K562 (cell line): ENCODE data around the gene ENG. TPM values are rescaled to one million over a fixed set of nuclear protein-coding genes. Genes with fewer than 3 reads are reported as not detected.

Experiments
- ATAC-seq: fragments of 200-7000 bp; cut with Tn5 transposase; 3 replicates; pipeline ENCODE4 v1.9.1; 2020; ENCODE audit warnings: moderate library complexity
- BruUV-seq: library from RNA; stranded (reverse); fragments of 400-500 nt; replicated peaks from 2 replicates; lab custom pipeline; 2021; lab: Mats Ljungman, UMichigan
- CTCF ChIA-PET: fragments of 300-600 bp; formaldehyde crosslinking; extraction: SDS; loops from one replicate; lab custom pipeline; 2021; ENCODE audit warnings: low intra/inter-chr PET ratio; lab: Yijun Ruan, JAX
- POLR2A ChIA-PET: fragments of 300-600, 350-650 bp; sonication (Branson Sonifier 250); formaldehyde crosslinking; extraction: SDS; loops from one replicate; lab custom pipeline; 2021; ENCODE audit warnings: antibody characterized with exemption, inconsistent platforms; lab: Yijun Ruan, JAX
- DNase-seq, 4 experiments: peaks; one replicate each; pipeline versions ENCODE4 v3.0.0 to v3.0.0-alpha.2; 2011 to 2018; ENCODE audit warnings: low spot score in 3 of 4, mixed read lengths in 3 of 4; ENCODE audit errors: extremely low read depth in 1 of 4
- FAIRE-seq: peaks from 2 replicates; lab custom pipeline; 2011; peaks lifted over from hg19 to GRCh38; lab: Jason Lieb, UNC
- H2AFZ ChIP-seq: 2 replicates; pipeline ENCODE4 v1.6.0; 2011; ENCODE audit warnings: low read depth, low read length, control low read depth, inconsistent platforms
- H3K27ac ChIP-seq: fragments of 200-600 bp; 3 replicates; pipeline ENCODE4 v1.8.0; 2011; ENCODE audit warnings: low read depth, mild to moderate bottlenecking, control low read depth, inconsistent platforms, low read length, moderate library complexity, mixed read lengths; ENCODE audit errors: extremely low read depth
- H3K27me3 ChIP-seq, 2 experiments: fragments of 300-600 bp in 1 of 2; 2 replicates in 1 of 2; 3 replicates in 1 of 2; pipeline versions ENCODE4 v1.6.0 to v1.8.0; 2011; ENCODE audit warnings: inconsistent platforms in 2 of 2, low read length in 2 of 2, mild to moderate bottlenecking in 1 of 2, mixed read lengths in 1 of 2, moderate library complexity in 1 of 2; ENCODE audit not compliant: control insufficient read depth in 2 of 2, insufficient read depth in 2 of 2
- H3K36me3 ChIP-seq: fragments of 300-600 bp; 3 replicates; pipeline ENCODE4 v1.8.0; 2011; ENCODE audit warnings: mild to moderate bottlenecking, low read length, inconsistent platforms; ENCODE audit not compliant: control insufficient read depth, insufficient read depth
- H3K4me1 ChIP-seq, 2 experiments: fragments of 200-600 bp in 1 of 2; replicated peaks in 1 of 2; 2 replicates in 1 of 2; 3 replicates in 1 of 2; pipeline versions ENCODE4 v1.5.1 to v1.8.0; 2011; ENCODE audit warnings: inconsistent platforms in 2 of 2, low read length in 2 of 2, mild to moderate bottlenecking in 1 of 2, mixed read lengths in 1 of 2, moderate library complexity in 1 of 2; ENCODE audit not compliant: control insufficient read depth in 2 of 2, insufficient read depth in 2 of 2
- H3K4me2 ChIP-seq: 2 replicates; pipeline ENCODE4 v1.6.1; 2011; ENCODE audit warnings: low read length, control low read depth, inconsistent platforms, mixed read lengths; ENCODE audit not compliant: insufficient read depth
- H3K4me3 ChIP-seq: fragments of 200-600 bp; sonication (generic), shearing (Covaris generic); 2 replicates; pipeline ENCODE4 v1.5.1; 2016; ENCODE audit warnings: control low read depth, inconsistent platforms
- H3K79me2 ChIP-seq: fragments of 200-600 bp; 3 replicates; pipeline ENCODE4 v1.8.0; 2011; ENCODE audit warnings: low read length, inconsistent platforms; ENCODE audit not compliant: control insufficient read depth, insufficient read depth
- H3K9ac ChIP-seq, 2 experiments: 2 replicates each; pipeline versions ENCODE4 v1.6.0 to v1.6.1; 2011; ENCODE audit warnings: low read depth in 2 of 2, low read length in 2 of 2, control low read depth in 1 of 2, inconsistent platforms in 1 of 2, mild to moderate bottlenecking in 1 of 2, mixed read lengths in 1 of 2; ENCODE audit not compliant: insufficient read depth in 1 of 2
- H3K9me1 ChIP-seq: one replicate; pipeline ENCODE4 v1.6.0; 2011; ENCODE audit warnings: inconsistent platforms, mild to moderate bottlenecking, low read length, moderate library complexity; ENCODE audit not compliant: control insufficient read depth, insufficient read depth
- H3K9me3 ChIP-seq: replicated peaks from 2 replicates; pipeline ENCODE4 v1.5.1; 2011; ENCODE audit warnings: low read depth, low read length, inconsistent platforms; ENCODE audit not compliant: control insufficient read depth, insufficient read depth
- H4K20me1 ChIP-seq: replicated peaks from 2 replicates; pipeline ENCODE4 v1.6.1; 2011; ENCODE audit warnings: low read length, inconsistent platforms, mixed read lengths; ENCODE audit not compliant: control insufficient read depth, insufficient read depth
- BCL6 ChIP-seq: fragments of 250-450 bp; sonication (Bioruptor Pico); IDR thresholded peaks from 2 replicates; pipeline ENCODE4 v1.4.0; 2020
- HCFC1 ChIP-seq: IDR thresholded peaks from 2 replicates; pipeline ENCODE4 v1.6.1; 2012; ENCODE audit warnings: low read depth, low read length, improper control_type of control experiment
- HLTF ChIP-seq: fragments of 450-650 bp; IDR thresholded peaks from 2 replicates; pipeline ENCODE4 v1.6.1; 2016
- MYNN ChIP-seq, 2 experiments: sonication (generic); formaldehyde crosslinking in 1 of 2; IDR thresholded peaks; 2 replicates each; pipeline versions ENCODE4 v1.5.0 to v1.6.1; 2016 to 2020; ENCODE audit warnings: antibody characterized with exemption in 1 of 2, missing genetic modification reagents in 1 of 2
- NFIX ChIP-seq: fragments of 250-450 bp; sonication (Bioruptor Pico); IDR thresholded peaks from 2 replicates; pipeline ENCODE4 v1.4.0; 2020; ENCODE audit warnings: low read depth, mild to moderate bottlenecking, moderate library complexity
- POLR2B ChIP-seq: fragments of 450-650 bp; IDR thresholded peaks from 2 replicates; pipeline ENCODE4 v1.6.1; 2018; ENCODE audit warnings: low read depth; ENCODE audit not compliant: partially characterized antibody
- RB1 ChIP-seq: fragments of 450-650 bp; IDR thresholded peaks from 2 replicates; pipeline ENCODE4 v1.6.1; 2017; ENCODE audit warnings: low read depth, mild to moderate bottlenecking
- TOE1 ChIP-seq, 2 experiments: fragments of 450-650 bp in 1 of 2; sonication (generic) in 1 of 2; formaldehyde crosslinking in 1 of 2; IDR thresholded peaks; 2 replicates each; pipeline versions ENCODE4 v1.7.1 to v1.8.0; 2016 to 2022; ENCODE audit warnings: borderline replicate concordance in 2 of 2, mild to moderate bottlenecking in 2 of 2, antibody characterized with exemption in 1 of 2, inconsistent platforms in 1 of 2, low read depth in 1 of 2, missing genetic modification reagents in 1 of 2, moderate library complexity in 1 of 2
- ZBTB17 ChIP-seq: fragments of 450-650 bp; formaldehyde crosslinking; IDR thresholded peaks from 2 replicates; pipeline ENCODE4 v1.4.0; 2020; ENCODE audit warnings: mild to moderate bottlenecking
- WGBS: fragments of 100-300 bp; shearing (Covaris generic); methylation state at CpG from one replicate; pipeline ENCODE4 v1.1.6; 2016; ENCODE audit warnings: low coverage, mixed read lengths; ENCODE audit not compliant: insufficient coverage; ENCODE audit errors: missing lambda C conversion rate; 5-methylcytosine and 5-hydroxymethylcytosine counted together
- in situ Hi-C: fragments of 300-500 bp; cut with MboI; formaldehyde crosslinking; loops from 4 replicates; pipeline ENCODE4 v1.15.0; 2018; ENCODE audit warnings: inconsistent platforms, mixed read lengths
- intact Hi-C: fragments of 100-400 bp; cut with micrococcal nuclease; formaldehyde crosslinking; loops from 2 replicates; pipeline ENCODE4 v1.14.2; 2022
- polyA plus RNA-seq, 8 experiments: library from polyadenylated mRNA; depleted of rRNA in 4 of 8; stranded (reverse) in 5 of 8; unstranded in 3 of 8; fragments of >200 nt; fragmentation: Nextera tagmentation in 2 of 8; fragmentation: Illumina TruSeq in 1 of 8; extraction: Ambion mirVana in 2 of 8; extraction: Trizol in 1 of 8; gene quantifications; 2 replicates each; pipeline versions ENCODE4 v1.2.1 to v1.2.3, GENCODE V29; 2011 to 2014; ENCODE audit warnings: inconsistent platforms in 1 of 8, missing spikeins in 1 of 8
- total RNA-seq, 7 experiments: library from RNA; depleted of rRNA in 6 of 7; stranded (reverse); fragments of >200 nt in 6 of 7; fragmentation: Illumina TruSeq in 2 of 7; extraction: Trizol in 2 of 7; gene quantifications; 2 replicates each; pipeline versions ENCODE4 v1.2.1 to v1.2.3, GENCODE V29; 2011 to 2021; ENCODE audit warnings: low replicate concordance in 1 of 7
- TF ChIP-seq, protein P1 (sequence below), 3 experiments: IDR thresholded peaks in 2 of 3; conservative IDR thresholded peaks in 1 of 3; 2 replicates each; pipeline ENCODE4 v1.5.1; 2011 to 2012; ENCODE audit warnings: low read length in 3 of 3, mild to moderate bottlenecking in 3 of 3, control low read depth in 2 of 3, improper control_type of control experiment in 1 of 3, inconsistent platforms in 1 of 3, low read depth in 1 of 3, mixed read lengths in 1 of 3, moderate library complexity in 1 of 3; ENCODE audit not compliant: insufficient read depth in 2 of 3
- TF ChIP-seq, protein P2 (sequence below): sonication (generic); formaldehyde crosslinking; IDR thresholded peaks from 2 replicates; pipeline ENCODE4 v1.8.0; 2022; ENCODE audit warnings: missing genetic modification reagents, mild to moderate bottlenecking, borderline replicate concordance
- TF ChIP-seq, protein P3 (sequence below): fragments of 250-450 bp; sonication (Bioruptor Pico); IDR thresholded peaks from 2 replicates; pipeline ENCODE4 v1.4.0; 2020; ENCODE audit warnings: mild to moderate bottlenecking, moderate library complexity, borderline replicate concordance

ENG gene
- total and polyA plus RNA-seq, 9 of the 15 experiments (the other 6 are each of a cell fraction or from before 2014, with no cell fraction given), result 0.04 to 0.40 (median 0.14) TPM; not detected in 1

DNA sequence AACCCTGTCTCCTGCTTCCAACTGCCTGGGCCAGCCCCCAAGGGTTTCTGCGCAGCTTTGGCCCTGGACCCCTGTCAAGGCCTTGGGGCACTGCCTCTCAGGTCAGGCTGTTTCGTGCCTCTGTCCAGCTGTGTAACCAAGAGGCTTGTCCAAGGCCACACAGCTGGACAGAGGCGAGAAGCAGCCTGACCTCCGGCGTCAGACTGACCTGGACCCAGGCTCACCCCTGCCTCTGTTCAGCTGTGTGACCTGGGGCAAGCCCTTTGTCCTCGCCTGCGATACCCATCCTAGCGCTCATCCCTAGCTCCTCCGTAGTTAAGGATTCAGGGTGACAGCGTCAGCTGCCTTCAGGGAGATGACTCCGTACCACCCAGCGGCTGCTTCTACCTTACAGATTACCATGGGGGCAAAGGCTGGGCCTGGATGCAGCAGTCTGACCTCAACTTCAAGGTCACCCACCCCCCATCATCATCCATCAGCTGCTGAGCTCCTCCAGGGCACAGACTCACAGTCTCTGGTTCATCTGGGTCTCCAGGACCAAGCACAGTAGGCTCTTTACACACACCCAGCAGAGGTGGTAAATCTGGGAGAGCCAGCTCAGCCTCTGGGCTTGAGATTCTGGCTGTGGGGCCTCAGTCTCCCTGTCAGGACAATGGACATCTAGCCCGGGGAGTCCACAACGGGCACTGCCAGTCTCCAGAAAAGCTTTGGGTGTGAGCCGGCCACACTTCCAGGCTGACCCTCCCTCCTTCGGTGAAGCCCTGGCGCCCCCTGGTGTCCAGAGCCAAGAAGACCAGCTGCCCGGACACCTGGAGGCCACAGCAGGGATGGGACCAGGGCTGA, 15.1 kb upstream of the ENG start:
- ATAC-seq (peak; percentile 97), FAIRE-seq (peak; percentile 91), DNase-seq (peak; percentile 91 to 93 (median 92))
- POLR2A ChIA-PET, result interaction anchor here (0.5 to 2.0 kb wide), 9 partner anchors 61 to 1211 kb away, joined by 3 to 14 read pairs (median 4); partner anchors contain the start of genes CDK9 and DOLPP1
- intact Hi-C loops, result loop anchor here (1.0 to 10.0 kb wide), 6 partner anchors 48 to 275 kb away; partner anchors contain the start of genes FPGS, ST6GALNAC4 and TOR2A
- BruUV-seq, result no TSS peak
- Histone ChIP-seq H2AFZ (no peak overlapping the region), H3K9me3 (no peaks in the 10 kb centered on the region), H3K4me2 (no peak overlapping the region), H3K36me3 (peaks cover 20% of the 10 kb centered on the region; the same call in 2 of the 3 replicates), H4K20me1 (no peaks in the 10 kb centered on the region), H3K79me2 (no peaks in the 10 kb centered on the region), H3K9me1 (no peaks in the 10 kb centered on the region), H3K27me3 (no peaks in the 10 kb centered on the region), H3K9ac (peak overlapping the region in 1 of 2 experiments; percentile 76; a peak in 2 of 4 replicates), H3K27ac (no peak overlapping the region), H3K4me3 (no peak overlapping the region), H3K4me1 (peaks cover 17 to 69% of the 10 kb centered on the region in 2 experiments)
- 47% methylated on average over 16 of the region's 18 CpGs for WGBS
- CTCF ChIA-PET, result interaction anchor here (0.6 to 4.0 kb wide), 4 partner anchors 77 to 250 kb away, joined by 4 to 34 read pairs (median 18); partner anchors contain the start of genes CDK9 and TOR2A
- in situ Hi-C loops, result loop anchor here (5.0 to 10.0 kb wide), 3 partner anchors 62 to 275 kb away; partner anchors contain the start of gene TOR2A
- TF ChIP-seq ZBTB17 (CRISPR knock-in tag) (no peak), TOE1 (IDR thresholded peaks at IDR 0.05; ENCODE audit: borderline replicate concordance) (no peak), TOE1 (CRISPR knock-in tag; IDR thresholded peaks at IDR 0.05; ENCODE audit: borderline replicate concordance, low read depth) (no peak), NFIX (no peak), HCFC1 (0 out of 2 replicates have a peak, but pooled peaks have one; percentile 39), BCL6 (no peak), MYNN (IDR thresholded peaks at IDR 0.05) (peak; percentile 76), MYNN (CRISPR knock-in tag; IDR thresholded peaks at IDR 0.05) (no peak), POLR2B (no peak), HLTF (peak; percentile 20; the same call in 1 of the 2 replicates), RB1 (peak; percentile 67; the same call in 1 of the 2 replicates)
- TF ChIP-seq, protein P1, sequence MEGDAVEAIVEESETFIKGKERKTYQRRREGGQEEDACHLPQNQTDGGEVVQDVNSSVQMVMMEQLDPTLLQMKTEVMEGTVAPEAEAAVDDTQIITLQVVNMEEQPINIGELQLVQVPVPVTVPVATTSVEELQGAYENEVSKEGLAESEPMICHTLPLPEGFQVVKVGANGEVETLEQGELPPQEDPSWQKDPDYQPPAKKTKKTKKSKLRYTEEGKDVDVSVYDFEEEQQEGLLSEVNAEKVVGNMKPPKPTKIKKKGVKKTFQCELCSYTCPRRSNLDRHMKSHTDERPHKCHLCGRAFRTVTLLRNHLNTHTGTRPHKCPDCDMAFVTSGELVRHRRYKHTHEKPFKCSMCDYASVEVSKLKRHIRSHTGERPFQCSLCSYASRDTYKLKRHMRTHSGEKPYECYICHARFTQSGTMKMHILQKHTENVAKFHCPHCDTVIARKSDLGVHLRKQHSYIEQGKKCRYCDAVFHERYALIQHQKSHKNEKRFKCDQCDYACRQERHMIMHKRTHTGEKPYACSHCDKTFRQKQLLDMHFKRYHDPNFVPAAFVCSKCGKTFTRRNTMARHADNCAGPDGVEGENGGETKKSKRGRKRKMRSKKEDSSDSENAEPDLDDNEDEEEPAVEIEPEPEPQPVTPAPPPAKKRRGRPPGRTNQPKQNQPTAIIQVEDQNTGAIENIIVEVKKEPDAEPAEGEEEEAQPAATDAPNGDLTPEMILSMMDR (IDR thresholded peaks at IDR 0.05 in 2 of 3, conservative IDR thresholded peaks at IDR 0.05 in 1 of 3; ENCODE audit: insufficient read depth in 2 of 3, low read depth in 1 of 3, low read length in 3 of 3), result peak; percentile 93 to 99 (median 97)
- TF ChIP-seq, protein P2, sequence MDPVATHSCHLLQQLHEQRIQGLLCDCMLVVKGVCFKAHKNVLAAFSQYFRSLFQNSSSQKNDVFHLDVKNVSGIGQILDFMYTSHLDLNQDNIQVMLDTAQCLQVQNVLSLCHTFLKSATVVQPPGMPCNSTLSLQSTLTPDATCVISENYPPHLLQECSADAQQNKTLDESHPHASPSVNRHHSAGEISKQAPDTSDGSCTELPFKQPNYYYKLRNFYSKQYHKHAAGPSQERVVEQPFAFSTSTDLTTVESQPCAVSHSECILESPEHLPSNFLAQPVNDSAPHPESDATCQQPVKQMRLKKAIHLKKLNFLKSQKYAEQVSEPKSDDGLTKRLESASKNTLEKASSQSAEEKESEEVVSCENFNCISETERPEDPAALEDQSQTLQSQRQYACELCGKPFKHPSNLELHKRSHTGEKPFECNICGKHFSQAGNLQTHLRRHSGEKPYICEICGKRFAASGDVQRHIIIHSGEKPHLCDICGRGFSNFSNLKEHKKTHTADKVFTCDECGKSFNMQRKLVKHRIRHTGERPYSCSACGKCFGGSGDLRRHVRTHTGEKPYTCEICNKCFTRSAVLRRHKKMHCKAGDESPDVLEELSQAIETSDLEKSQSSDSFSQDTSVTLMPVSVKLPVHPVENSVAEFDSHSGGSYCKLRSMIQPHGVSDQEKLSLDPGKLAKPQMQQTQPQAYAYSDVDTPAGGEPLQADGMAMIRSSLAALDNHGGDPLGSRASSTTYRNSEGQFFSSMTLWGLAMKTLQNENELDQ (CRISPR knock-in tag), result no peak
- TF ChIP-seq, protein P3, sequence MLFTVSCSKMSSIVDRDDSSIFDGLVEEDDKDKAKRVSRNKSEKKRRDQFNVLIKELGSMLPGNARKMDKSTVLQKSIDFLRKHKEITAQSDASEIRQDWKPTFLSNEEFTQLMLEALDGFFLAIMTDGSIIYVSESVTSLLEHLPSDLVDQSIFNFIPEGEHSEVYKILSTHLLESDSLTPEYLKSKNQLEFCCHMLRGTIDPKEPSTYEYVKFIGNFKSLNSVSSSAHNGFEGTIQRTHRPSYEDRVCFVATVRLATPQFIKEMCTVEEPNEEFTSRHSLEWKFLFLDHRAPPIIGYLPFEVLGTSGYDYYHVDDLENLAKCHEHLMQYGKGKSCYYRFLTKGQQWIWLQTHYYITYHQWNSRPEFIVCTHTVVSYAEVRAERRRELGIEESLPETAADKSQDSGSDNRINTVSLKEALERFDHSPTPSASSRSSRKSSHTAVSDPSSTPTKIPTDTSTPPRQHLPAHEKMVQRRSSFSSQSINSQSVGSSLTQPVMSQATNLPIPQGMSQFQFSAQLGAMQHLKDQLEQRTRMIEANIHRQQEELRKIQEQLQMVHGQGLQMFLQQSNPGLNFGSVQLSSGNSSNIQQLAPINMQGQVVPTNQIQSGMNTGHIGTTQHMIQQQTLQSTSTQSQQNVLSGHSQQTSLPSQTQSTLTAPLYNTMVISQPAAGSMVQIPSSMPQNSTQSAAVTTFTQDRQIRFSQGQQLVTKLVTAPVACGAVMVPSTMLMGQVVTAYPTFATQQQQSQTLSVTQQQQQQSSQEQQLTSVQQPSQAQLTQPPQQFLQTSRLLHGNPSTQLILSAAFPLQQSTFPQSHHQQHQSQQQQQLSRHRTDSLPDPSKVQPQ, result no peak
